Measurements from ENCODE around the gene OLFML2A.

OLFML2A gene

GRCh38 chr9:124786881-124787573 is 10.1 kb downstream of the OLFML2A start:
- Histone ChIP-seq H3K36me3 (ENCODE audit: control insufficient read depth in 2 of 2, insufficient read depth in 2 of 2, low read length in 2 of 2) (peaks cover 0 to 6% of the 10 kb centered on the region in 2 donors), H3K4me1 (ENCODE audit: control insufficient read depth, insufficient read depth, low read length) (peaks cover 5% of the 10 kb centered on the region), H3K27me3 (ENCODE audit: control insufficient read depth in 1 of 2, insufficient read depth in 2 of 2, low read length in 2 of 2) (no peaks in the 10 kb centered on the region), H3K9ac (ENCODE audit: low read length in 2 of 2) (no peak overlapping the region), H3K27ac (ENCODE audit: low read length) (no peak overlapping the region), H3K9me3 (ENCODE audit: control insufficient read depth in 2 of 2, low read length in 2 of 2) (no peaks in the 10 kb centered on the region), H3K4me3 (ENCODE audit: low read length in 2 of 2) (no peak overlapping the region)

- no peaks in the 10 kb centered on the region for H3K4me1 ChIP-seq (ENCODE audit: control insufficient read depth, insufficient read depth, low read length)
- H3K9me3 ChIP-seq (ENCODE audit: control insufficient read depth in 2 of 2, low read length in 2 of 2): no peaks in the 10 kb centered on the region
- H3K27ac ChIP-seq (ENCODE audit: low read length): no peak overlapping the region
- H3K27me3 ChIP-seq (ENCODE audit: control insufficient read depth in 1 of 2, insufficient read depth in 2 of 2, low read length in 2 of 2): no peaks in the 10 kb centered on the region
- no peak overlapping the region for H3K9ac ChIP-seq (ENCODE audit: low read length in 2 of 2)
- peaks cover 0 to 9% of the 10 kb centered on the region in 2 donors for H3K36me3 ChIP-seq (ENCODE audit: control insufficient read depth in 2 of 2, insufficient read depth in 2 of 2, low read length in 2 of 2)
- no peak overlapping the region for H3K4me3 ChIP-seq (ENCODE audit: low read length in 2 of 2)
These were observed 11.7 kb downstream of the OLFML2A start for GRCh38 chr9:124788542-124789217.

GRCh38 chr9:124789531-124789930 is 12.6 kb downstream of the OLFML2A start:
- peaks cover 0 to 9% of the 10 kb centered on the region in 2 donors for H3K36me3 ChIP-seq (ENCODE audit: control insufficient read depth in 2 of 2, insufficient read depth in 2 of 2, low read length in 2 of 2)

DNA sequence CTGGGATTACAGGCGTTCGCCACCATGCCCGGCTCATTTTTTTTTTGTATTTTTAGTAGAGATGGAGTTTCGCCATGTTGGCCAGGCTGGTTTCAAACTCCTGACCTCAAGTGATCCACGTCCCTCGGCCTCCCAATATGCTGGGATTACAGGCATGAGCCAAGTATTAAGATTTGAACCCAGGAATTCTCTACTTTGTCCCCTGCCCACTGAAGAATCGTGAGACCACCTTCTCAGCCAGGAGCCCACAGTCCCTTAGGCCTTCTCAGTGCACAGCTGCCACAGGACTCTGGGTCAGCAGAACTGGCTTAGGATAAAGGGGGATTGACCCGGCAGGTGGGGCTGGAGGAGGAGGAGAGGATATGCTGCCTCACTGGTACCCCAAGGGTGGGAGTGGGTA is 13.4 kb downstream of the OLFML2A start:
- H3K36me3 ChIP-seq (ENCODE audit: control insufficient read depth in 2 of 2, insufficient read depth in 2 of 2, low read length in 2 of 2): peaks cover 0 to 9% of the 10 kb centered on the region in 2 donors
- H3K9me3 ChIP-seq (ENCODE audit: control insufficient read depth in 2 of 2, low read length in 2 of 2): no peaks in the 10 kb centered on the region
- no peak overlapping the region for H3K9ac ChIP-seq (ENCODE audit: low read length in 2 of 2)
- no peaks in the 10 kb centered on the region for H3K27me3 ChIP-seq (ENCODE audit: control insufficient read depth in 1 of 2, insufficient read depth in 2 of 2, low read length in 2 of 2)
- H3K4me3 ChIP-seq (ENCODE audit: low read length in 2 of 2): no peak overlapping the region
- H3K27ac ChIP-seq (ENCODE audit: low read length): no peak overlapping the region
- no peaks in the 10 kb centered on the region for H3K4me1 ChIP-seq (ENCODE audit: control insufficient read depth, insufficient read depth, low read length)

More at GRCh38 chr9:124789531-124789930, 12.6 kb downstream of the OLFML2A start:
- Histone ChIP-seq H3K4me1 (ENCODE audit: control insufficient read depth, insufficient read depth, low read length) (no peaks in the 10 kb centered on the region), H3K27me3 (ENCODE audit: control insufficient read depth in 1 of 2, insufficient read depth in 2 of 2, low read length in 2 of 2) (no peaks in the 10 kb centered on the region), H3K27ac (ENCODE audit: low read length) (no peak overlapping the region), H3K4me3 (ENCODE audit: low read length in 2 of 2) (no peak overlapping the region), H3K9ac (ENCODE audit: low read length in 2 of 2) (peak overlapping the region in 1 of 2 donors; percentile 5), H3K9me3 (ENCODE audit: control insufficient read depth in 2 of 2, low read length in 2 of 2) (no peaks in the 10 kb centered on the region)

- Histone ChIP-seq H3K36me3 (ENCODE audit: control insufficient read depth in 2 of 2, insufficient read depth in 2 of 2, low read length in 2 of 2) (peaks cover 0 to 9% of the 10 kb centered on the region in 2 donors), H3K4me1 (ENCODE audit: control insufficient read depth, insufficient read depth, low read length) (no peaks in the 10 kb centered on the region), H3K27me3 (ENCODE audit: control insufficient read depth in 1 of 2, insufficient read depth in 2 of 2, low read length in 2 of 2) (no peaks in the 10 kb centered on the region), H3K9me3 (ENCODE audit: control insufficient read depth in 2 of 2, low read length in 2 of 2) (no peaks in the 10 kb centered on the region), H3K27ac (ENCODE audit: low read length) (no peak overlapping the region), H3K9ac (ENCODE audit: low read length in 2 of 2) (no peak overlapping the region), H3K4me3 (ENCODE audit: low read length in 2 of 2) (no peak overlapping the region)
These were observed 14.0 kb downstream of the OLFML2A start for GRCh38 chr9:124790801-124791505.

GRCh38 chr9:124792257-124793014 is 15.5 kb downstream of the OLFML2A start:
- peaks cover 6% of the 10 kb centered on the region for H3K4me1 ChIP-seq (ENCODE audit: control insufficient read depth, insufficient read depth, low read length)
- no peaks in the 10 kb centered on the region for H3K27me3 ChIP-seq (ENCODE audit: control insufficient read depth in 1 of 2, insufficient read depth in 2 of 2, low read length in 2 of 2)
- H3K9me3 ChIP-seq (ENCODE audit: control insufficient read depth in 2 of 2, low read length in 2 of 2): no peaks in the 10 kb centered on the region
- peaks cover 0 to 7% of the 10 kb centered on the region in 2 donors for H3K36me3 ChIP-seq (ENCODE audit: control insufficient read depth in 2 of 2, insufficient read depth in 2 of 2, low read length in 2 of 2)
- H3K27ac ChIP-seq (ENCODE audit: low read length): no peak overlapping the region
- H3K9ac ChIP-seq (ENCODE audit: low read length in 2 of 2): no peak overlapping the region
- H3K4me3 ChIP-seq (ENCODE audit: low read length in 2 of 2): no peak overlapping the region

GRCh38 chr9:124793015-124793541 is 16.1 kb downstream of the OLFML2A start:
- Histone ChIP-seq H3K9me3 (ENCODE audit: control insufficient read depth in 2 of 2, low read length in 2 of 2) (no peaks in the 10 kb centered on the region), H3K36me3 (ENCODE audit: control insufficient read depth in 2 of 2, insufficient read depth in 2 of 2, low read length in 2 of 2) (peaks cover 0 to 7% of the 10 kb centered on the region in 2 donors), H3K4me3 (ENCODE audit: low read length in 2 of 2) (no peak overlapping the region), H3K4me1 (ENCODE audit: control insufficient read depth, insufficient read depth, low read length) (peaks cover 12% of the 10 kb centered on the region), H3K27ac (ENCODE audit: low read length) (no peak overlapping the region), H3K9ac (ENCODE audit: low read length in 2 of 2) (no peak overlapping the region), H3K27me3 (ENCODE audit: control insufficient read depth in 1 of 2, insufficient read depth in 2 of 2, low read length in 2 of 2) (no peaks in the 10 kb centered on the region)

DNA sequence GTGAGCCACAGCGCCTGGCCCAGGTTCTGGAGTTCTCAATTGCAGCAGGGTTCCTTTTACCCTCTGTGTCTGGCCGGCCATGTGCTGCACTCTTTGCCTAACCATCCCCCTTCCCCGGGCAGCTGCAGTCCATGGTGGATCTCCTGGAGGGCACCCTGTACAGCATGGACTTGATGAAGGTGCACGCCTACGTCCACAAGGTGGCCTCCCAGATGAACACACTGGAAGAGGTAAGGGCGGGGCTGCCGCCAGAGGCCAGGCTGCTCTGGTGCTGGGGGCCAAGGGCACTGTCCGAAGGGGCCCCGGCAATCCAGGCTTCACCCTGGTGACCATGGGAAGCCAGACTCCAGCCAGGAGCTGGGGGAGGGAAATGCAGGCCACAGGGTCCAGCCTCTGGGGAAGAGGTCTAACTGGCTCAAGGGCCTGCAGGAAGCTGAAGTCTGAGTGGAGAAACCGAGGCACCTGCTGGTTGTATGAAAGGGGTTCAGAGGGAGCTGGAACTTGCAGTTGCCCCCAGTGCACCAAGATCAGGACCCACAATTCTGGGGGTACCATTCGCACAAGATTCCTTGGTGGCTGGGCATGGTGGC is 18.1 kb downstream of the OLFML2A start:
- H3K4me1 ChIP-seq (ENCODE audit: control insufficient read depth, insufficient read depth, low read length): peaks cover 22% of the 10 kb centered on the region
- no peak overlapping the region for H3K27ac ChIP-seq (ENCODE audit: low read length)
- peaks cover 0 to 3% of the 10 kb centered on the region in 2 donors for H3K36me3 ChIP-seq (ENCODE audit: control insufficient read depth in 2 of 2, insufficient read depth in 2 of 2, low read length in 2 of 2)
- no peak overlapping the region for H3K4me3 ChIP-seq (ENCODE audit: low read length in 2 of 2)
- no peak overlapping the region for H3K9ac ChIP-seq (ENCODE audit: low read length in 2 of 2)
- no peaks in the 10 kb centered on the region for H3K9me3 ChIP-seq (ENCODE audit: control insufficient read depth in 2 of 2, low read length in 2 of 2)
- no peaks in the 10 kb centered on the region for H3K27me3 ChIP-seq (ENCODE audit: control insufficient read depth in 1 of 2, insufficient read depth in 2 of 2, low read length in 2 of 2)

GRCh38 chr9:124795881-124796431 is 19.0 kb downstream of the OLFML2A start:
- peaks cover 22% of the 10 kb centered on the region for H3K4me1 ChIP-seq (ENCODE audit: control insufficient read depth, insufficient read depth, low read length)
- peaks cover 0 to 3% of the 10 kb centered on the region in 2 donors for H3K36me3 ChIP-seq (ENCODE audit: control insufficient read depth in 2 of 2, insufficient read depth in 2 of 2, low read length in 2 of 2)
- H3K9me3 ChIP-seq (ENCODE audit: control insufficient read depth in 2 of 2, low read length in 2 of 2): no peaks in the 10 kb centered on the region
- no peak overlapping the region for H3K4me3 ChIP-seq (ENCODE audit: low read length in 2 of 2)
- no peaks in the 10 kb centered on the region for H3K27me3 ChIP-seq (ENCODE audit: control insufficient read depth in 1 of 2, insufficient read depth in 2 of 2, low read length in 2 of 2)
- no peak overlapping the region for H3K9ac ChIP-seq (ENCODE audit: low read length in 2 of 2)
- H3K27ac ChIP-seq (ENCODE audit: low read length): no peak overlapping the region

Data from stomach smooth muscle (tissue), 2 donors.